Psoas muscle (tissue), 8 donors: ENCODE data around the gene MYBL2. TPM values are rescaled to one million over a fixed set of nuclear protein-coding genes. Genes with fewer than 3 reads are reported as not detected.

Experiments
- ATAC-seq, 4 donors: fragments of 200-7000 bp; cut with Tn5 transposase; one replicate each; pipeline ENCODE4 v1.9.1; 2020; ENCODE audit warnings: moderate library complexity in 3 of 4, mild to moderate bottlenecking in 2 of 4
- DNase-seq, 2 donors: peaks; one replicate each; pipeline ENCODE4 v3.0.0-alpha.2; 2020
- H3K27ac ChIP-seq: fragments of 200-600 bp; one replicate; pipeline ENCODE4 v1.8.0; 2022
- H3K27me3 ChIP-seq, 3 donors: fragments of 200-600 bp in 1 of 3; one replicate each; pipeline versions ENCODE4 v1.6.1 to v1.8.0; 2013 to 2022; ENCODE audit warnings: low read length in 2 of 3, mild to moderate bottlenecking in 2 of 3, moderate library complexity in 1 of 3; ENCODE audit not compliant: insufficient read depth in 3 of 3
- H3K36me3 ChIP-seq, 2 donors: fragments of 200-600 bp in 1 of 2; one replicate each; pipeline versions ENCODE4 v1.6.1 to v1.8.0; 2013 to 2022; ENCODE audit warnings: low read depth in 1 of 2, mild to moderate bottlenecking in 1 of 2, moderate library complexity in 1 of 2; ENCODE audit not compliant: insufficient read depth in 1 of 2
- H3K4me1 ChIP-seq: fragments of 200-600 bp; one replicate; pipeline ENCODE4 v1.8.0; 2022
- H3K4me3 ChIP-seq: fragments of 200-600 bp; one replicate; pipeline ENCODE4 v1.8.0; 2022; ENCODE audit warnings: mild to moderate bottlenecking
- H3K9me3 ChIP-seq: fragments of 200-600 bp; one replicate; pipeline ENCODE4 v1.8.0; 2022
- WGBS, 3 donors: extraction: QIAGEN DNeasy Blood & Tissue Kit; methylation state at CpG; one replicate each; pipeline versions ENCODE4 v1.1.6 to v1.1.7; 2013; 5-methylcytosine and 5-hydroxymethylcytosine counted together
- intact Hi-C, 2 donors: fragments of 100-400 bp; cut with DNase I; formaldehyde crosslinking; loops; one replicate each; pipeline versions ENCODE4 v1.11.0 to v1.14.2; 2022
- polyA plus RNA-seq, 3 donors: library from polyadenylated mRNA; stranded (reverse); fragments of 200-250 nt; gene quantifications; one replicate each; pipeline ENCODE4 v1.2.3, GENCODE V29; 2013
- total RNA-seq, 4 donors: library from RNA; stranded (reverse); fragmentation: NEBNext Ultra II Directional in 2 of 4; extraction: Animal tissue kit (Norgen Biotek cat#: 25700) in 2 of 4; gene quantifications; one replicate each; pipeline versions ENCODE4 v1.2.1 to v1.2.4, GENCODE V29; 2021 to 2023
- TF ChIP-seq, protein P1 (sequence below): fragments of 200-600 bp; IDR thresholded peaks from one replicate; pipeline ENCODE4 v1.8.0; 2022; ENCODE audit warnings: antibody characterized with exemption
- donor health status: healthy with polysubstance abuse.
- donor health status: DM: no; HTN: no; CAD: no; lungs with moderate emphysema.
- donor health status: Bipolar disorder and iron deficiency.
- donor health status: healthy.
- donor health status: DM: yes; HTN: yes; CAD: no.
- donor health status: DM: no; HTN: no; CAD: no.
- donor health status: DM: no; HTN: no; CAD: no.
- donor health status: DM: yes; HTN: yes; CAD: no.

Gene MYBL2
- total and polyA plus RNA-seq, 7 donors = 0.05 to 0.17 (median 0.10) TPM; not detected in 4

- intact Hi-C loops = no loop called here
These were observed 54.7 kb downstream of the MYBL2 start for GRCh38 chr20:43721429-43722152.

DNA sequence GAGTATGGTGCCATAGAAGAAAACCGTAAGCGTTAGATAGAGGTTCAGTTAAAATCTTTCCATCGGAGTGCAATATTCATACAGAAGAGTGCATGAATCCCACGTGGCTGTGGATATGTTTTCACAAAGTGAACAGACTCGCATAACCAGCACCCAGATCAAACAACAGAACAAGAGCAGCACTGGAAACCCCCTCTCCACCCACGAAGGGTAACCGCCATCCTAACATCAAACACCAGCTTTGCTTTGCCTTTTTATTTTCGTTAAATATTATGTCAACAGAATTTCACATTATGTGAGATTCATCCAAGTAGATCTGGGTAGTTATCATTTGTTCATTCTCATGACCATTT, 55.2 kb downstream of the MYBL2 start:
- H3K4me1 ChIP-seq = no peaks in the 10 kb centered on the region
- peaks cover 0 to 2% (median 0%) of the 10 kb centered on the region in 3 donors for H3K27me3 ChIP-seq
- intact Hi-C loops = no loop called here
- TF ChIP-seq, protein P1, sequence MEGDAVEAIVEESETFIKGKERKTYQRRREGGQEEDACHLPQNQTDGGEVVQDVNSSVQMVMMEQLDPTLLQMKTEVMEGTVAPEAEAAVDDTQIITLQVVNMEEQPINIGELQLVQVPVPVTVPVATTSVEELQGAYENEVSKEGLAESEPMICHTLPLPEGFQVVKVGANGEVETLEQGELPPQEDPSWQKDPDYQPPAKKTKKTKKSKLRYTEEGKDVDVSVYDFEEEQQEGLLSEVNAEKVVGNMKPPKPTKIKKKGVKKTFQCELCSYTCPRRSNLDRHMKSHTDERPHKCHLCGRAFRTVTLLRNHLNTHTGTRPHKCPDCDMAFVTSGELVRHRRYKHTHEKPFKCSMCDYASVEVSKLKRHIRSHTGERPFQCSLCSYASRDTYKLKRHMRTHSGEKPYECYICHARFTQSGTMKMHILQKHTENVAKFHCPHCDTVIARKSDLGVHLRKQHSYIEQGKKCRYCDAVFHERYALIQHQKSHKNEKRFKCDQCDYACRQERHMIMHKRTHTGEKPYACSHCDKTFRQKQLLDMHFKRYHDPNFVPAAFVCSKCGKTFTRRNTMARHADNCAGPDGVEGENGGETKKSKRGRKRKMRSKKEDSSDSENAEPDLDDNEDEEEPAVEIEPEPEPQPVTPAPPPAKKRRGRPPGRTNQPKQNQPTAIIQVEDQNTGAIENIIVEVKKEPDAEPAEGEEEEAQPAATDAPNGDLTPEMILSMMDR = no peak
- no peaks in the 10 kb centered on the region for H3K9me3 ChIP-seq
- ATAC-seq (no peak), DNase-seq (no peak)
- H3K4me3 ChIP-seq = no peak overlapping the region
- H3K27ac ChIP-seq = no peak overlapping the region
- no peaks in the 10 kb centered on the region for H3K36me3 ChIP-seq
- WGBS, 3 donors = 39 to 43% (median 41%) methylated on average over 8 of the region's 8 CpGs

More at GRCh38 chr20:43721429-43722152, 54.7 kb downstream of the MYBL2 start:
- H3K36me3 ChIP-seq = no peaks in the 10 kb centered on the region
- H3K9me3 ChIP-seq = no peaks in the 10 kb centered on the region
- TF ChIP-seq, protein P1 = no peak
- no peak for DNase-seq
- H3K27me3 ChIP-seq = peaks cover 0 to 2% (median 0%) of the 10 kb centered on the region in 3 donors
- H3K4me1 ChIP-seq = no peaks in the 10 kb centered on the region
- no peak for ATAC-seq
- no peak overlapping the region for H3K4me3 ChIP-seq
- H3K27ac ChIP-seq = no peak overlapping the region
- WGBS, 3 donors = 15 to 22% (median 21%) methylated on average over 15 of the region's 15 CpGs

DNA sequence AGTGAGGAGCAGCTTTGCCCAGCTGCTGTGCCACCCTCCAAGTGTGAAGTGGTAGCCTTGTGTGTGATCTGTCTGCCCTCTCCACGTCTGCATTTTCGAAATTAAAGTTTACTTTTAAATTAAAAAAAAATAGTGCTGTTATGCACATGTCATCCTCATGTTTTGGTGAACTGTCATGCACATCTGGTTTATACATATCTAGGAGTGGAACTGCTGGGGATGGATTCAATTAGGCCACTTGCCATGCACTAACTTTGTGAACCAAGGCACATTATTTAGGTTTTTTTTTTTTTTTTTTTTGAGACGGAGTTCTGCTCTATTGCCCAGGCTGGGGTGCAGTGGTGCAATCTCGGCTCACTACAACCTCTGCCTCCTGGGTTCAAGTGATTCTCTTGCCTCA, 56.3 kb downstream of the MYBL2 start:
- Histone ChIP-seq H3K9me3 (no peaks in the 10 kb centered on the region), H3K27me3 (peaks cover 0 to 2% (median 0%) of the 10 kb centered on the region in 3 donors), H3K4me3 (no peak overlapping the region), H3K27ac (no peak overlapping the region), H3K36me3 (no peaks in the 10 kb centered on the region), H3K4me1 (no peaks in the 10 kb centered on the region)
- ATAC-seq (no peak), DNase-seq (no peak)
- TF ChIP-seq, protein P1 = no peak
- intact Hi-C loops = no loop called here
- WGBS, 3 donors = 43 to 57% (median 50%) methylated on average over 4 of the region's 4 CpGs

- Histone ChIP-seq H3K4me1 (no peaks in the 10 kb centered on the region), H3K27ac (no peak overlapping the region), H3K27me3 (peaks cover 0 to 2% (median 0%) of the 10 kb centered on the region in 3 donors), H3K9me3 (no peaks in the 10 kb centered on the region), H3K4me3 (no peak overlapping the region), H3K36me3 (no peaks in the 10 kb centered on the region)
- TF ChIP-seq, protein P1 = no peak
- DNase-seq (no peak), ATAC-seq (no peak)
- intact Hi-C loops = no loop called here
- 86 to 91% (median 87%) methylated on average over 3 of the region's 3 CpGs for WGBS, 3 donors
These were observed 56.8 kb downstream of the MYBL2 start for GRCh38 chr20:43723735-43724134.

- Histone ChIP-seq H3K36me3 (no peaks in the 10 kb centered on the region), H3K4me3 (no peak overlapping the region), H3K27me3 (no peaks in the 10 kb centered on the region), H3K27ac (no peak overlapping the region), H3K4me1 (no peaks in the 10 kb centered on the region), H3K9me3 (no peaks in the 10 kb centered on the region)
- no peak for DNase-seq
- ATAC-seq = no peak
- intact Hi-C loops = no loop called here
- TF ChIP-seq, protein P1 = no peak
- 91 to 97% (median 92%) methylated on average over 5 of the region's 5 CpGs for WGBS, 3 donors
These were observed 57.5 kb downstream of the MYBL2 start for GRCh38 chr20:43724383-43724782.
